Measurements from ENCODE around the gene OR2H2.

The OR2H2 gene

DNA sequence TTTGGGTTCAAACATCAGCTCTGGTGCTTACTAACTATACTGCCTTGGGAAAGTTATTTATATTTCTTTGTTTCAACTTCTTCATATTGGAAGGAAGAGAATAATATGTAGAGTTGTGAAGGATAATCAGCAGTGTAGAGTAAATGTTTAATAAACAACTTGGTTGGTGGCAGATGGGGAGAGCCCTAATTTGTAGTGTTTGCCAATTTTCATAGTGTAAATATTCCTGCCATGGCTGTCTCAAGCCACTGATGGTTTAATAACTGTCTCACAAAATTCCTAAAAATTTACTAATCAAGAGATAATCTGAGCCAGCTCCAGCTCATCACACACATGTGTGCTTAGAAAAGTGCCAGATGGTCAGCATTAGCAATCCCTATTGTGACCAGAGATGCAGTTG is at the start of gene OR2H2:
TSS of gene OR2H2 (plus strand) at position 301 of the 400 bp plus-strand sequence. CDS start 2,824 bp downstream, outside the sequence.
- no peak for DNase-seq

DNA sequence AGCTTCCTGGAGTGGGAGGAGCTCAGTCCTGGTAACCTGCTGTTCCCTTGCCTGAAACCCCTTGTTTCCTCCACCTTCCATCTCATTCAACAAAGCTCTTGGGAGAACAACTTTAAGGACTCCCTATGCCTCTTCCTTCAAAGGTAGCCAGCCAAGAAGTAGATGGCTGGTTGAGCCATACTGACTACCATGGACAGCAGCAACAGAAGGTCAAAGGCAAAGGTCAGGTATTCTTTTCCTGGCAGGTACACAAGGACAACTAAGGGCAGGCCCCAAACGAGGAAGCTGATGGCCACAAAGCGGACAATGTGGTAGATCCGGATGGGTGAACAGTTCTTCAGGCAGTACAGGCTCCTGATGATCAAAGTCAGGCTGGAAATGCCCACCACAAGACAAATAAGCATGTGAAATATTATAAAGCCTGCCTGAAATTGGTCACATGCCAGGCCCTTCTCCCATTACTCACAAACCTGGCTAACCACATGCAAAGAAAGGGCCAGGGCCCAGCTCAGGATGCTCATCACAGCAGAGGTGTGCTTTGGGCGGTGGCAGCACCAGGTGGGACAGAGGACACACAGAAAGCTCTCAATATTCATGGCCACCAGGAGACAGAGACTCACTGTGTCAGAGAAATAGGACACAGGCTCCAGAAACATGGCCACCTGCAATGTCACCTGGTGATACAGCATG is 47.1 kb upstream of the OR2H2 start:
- DNase-seq: no peak

DNA sequence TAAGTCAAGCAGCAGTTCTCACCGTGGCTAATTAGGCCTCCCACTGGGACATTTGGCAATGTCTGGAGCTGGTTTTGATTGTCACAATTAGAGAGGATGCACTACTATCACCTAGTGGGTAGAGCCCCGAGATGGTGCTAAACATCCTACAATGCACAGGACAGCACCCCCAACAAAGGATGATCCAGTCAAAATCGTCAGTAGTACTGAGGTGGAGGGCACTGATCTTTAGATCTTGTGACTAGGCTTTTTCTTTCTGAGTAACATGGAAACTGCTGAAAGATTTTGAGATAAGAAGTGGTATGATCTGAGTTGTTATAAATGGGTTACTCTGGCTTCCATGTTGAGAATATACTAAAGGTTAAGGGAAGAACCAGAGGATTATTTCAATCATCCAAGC is 37.3 kb upstream of the OR2H2 start:
- no peak for DNase-seq

DNA sequence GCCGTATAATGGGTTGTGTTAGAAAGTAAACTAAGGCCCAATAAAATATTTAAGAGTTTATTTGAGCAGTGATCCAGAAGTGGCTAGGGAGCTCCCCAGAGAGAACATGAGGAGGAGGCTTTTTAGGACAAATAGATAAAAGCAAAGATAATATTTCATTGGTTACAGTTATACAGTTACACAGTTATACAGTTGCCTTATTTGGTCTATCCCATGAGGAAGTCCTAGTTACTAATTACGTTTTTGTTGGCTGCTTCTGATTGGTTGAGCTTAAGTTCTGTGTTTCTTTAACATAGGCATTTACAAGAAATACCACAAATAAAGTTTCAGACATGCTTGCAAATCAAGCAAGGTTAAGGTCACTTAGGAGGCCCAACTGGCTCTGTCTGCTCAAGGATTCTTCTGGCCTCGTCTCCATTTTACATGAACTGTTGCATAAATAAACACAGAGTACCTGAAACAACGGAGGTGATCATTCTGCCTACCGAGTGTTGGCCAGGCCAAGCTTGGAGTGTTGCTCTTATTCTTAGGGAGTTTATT is 32.3 kb upstream of the OR2H2 start:
- DNase-seq: no peak

DNA sequence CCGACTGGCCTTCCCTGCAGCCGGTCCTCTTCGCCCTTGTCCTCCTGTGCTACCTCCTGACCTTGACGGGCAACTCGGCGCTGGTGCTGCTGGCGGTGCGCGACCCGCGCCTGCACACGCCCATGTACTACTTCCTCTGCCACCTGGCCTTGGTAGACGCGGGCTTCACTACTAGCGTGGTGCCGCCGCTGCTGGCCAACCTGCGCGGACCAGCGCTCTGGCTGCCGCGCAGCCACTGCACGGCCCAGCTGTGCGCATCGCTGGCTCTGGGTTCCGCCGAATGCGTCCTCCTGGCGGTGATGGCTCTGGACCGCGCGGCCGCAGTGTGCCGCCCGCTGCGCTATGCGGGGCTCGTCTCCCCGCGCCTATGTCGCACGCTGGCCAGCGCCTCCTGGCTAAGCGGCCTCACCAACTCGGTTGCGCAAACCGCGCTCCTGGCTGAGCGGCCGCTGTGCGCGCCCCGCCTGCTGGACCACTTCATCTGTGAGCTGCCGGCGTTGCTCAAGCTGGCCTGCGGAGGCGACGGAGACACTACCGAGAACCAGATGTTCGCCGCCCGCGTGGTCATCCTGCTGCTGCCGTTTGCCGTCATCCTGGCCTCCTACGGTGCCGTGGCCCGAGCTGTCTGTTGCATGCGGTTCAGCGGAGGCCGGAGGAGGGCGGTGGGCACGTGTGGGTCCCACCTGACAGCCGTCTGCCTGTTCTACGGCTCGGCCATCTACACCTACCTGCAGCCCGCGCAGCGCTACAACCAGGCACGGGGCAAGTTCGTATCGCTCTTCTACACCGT is 31.5 kb upstream of the OR2H2 start:
- peak; percentile 62 for DNase-seq

DNA sequence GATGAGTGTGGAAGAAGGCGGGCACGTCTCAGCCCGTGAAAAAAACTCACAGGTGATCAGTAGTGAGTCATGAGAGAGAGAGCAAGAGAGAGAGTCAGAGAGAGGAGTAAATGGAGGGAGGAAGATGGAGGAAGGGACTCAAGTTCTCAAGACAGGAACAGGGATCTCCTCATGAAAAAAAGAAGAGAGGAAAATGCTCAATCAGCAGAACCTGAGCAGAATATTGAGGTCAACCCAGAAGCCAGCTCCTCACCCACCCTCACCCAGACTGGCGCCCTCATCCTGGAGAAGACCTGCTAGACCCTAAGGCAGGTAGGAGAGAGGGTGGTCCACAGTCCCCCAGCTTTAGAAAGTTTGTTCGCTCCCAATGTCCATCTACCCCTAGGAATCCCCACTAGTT is 30.2 kb upstream of the OR2H2 start:
- no peak for DNase-seq

DNA sequence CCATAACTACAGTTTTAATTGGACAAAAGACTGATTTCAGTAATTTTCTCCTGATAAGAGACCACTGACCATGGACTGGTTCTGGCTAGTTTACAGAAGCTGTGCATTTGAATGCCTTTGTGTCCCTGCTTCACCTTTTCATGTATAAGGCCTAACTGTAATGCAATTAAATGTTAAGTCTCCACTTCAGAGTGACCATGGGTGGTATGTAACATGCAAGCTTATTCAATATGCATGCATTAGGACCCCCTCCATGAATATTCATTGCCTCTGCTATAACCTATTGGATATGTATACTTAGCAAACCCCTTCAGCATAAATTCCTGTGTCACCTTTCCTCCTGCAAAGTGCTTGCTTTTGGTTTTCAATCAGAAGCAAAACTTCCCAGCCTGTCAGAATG is 27.6 kb upstream of the OR2H2 start:
- no peak for DNase-seq

DNA sequence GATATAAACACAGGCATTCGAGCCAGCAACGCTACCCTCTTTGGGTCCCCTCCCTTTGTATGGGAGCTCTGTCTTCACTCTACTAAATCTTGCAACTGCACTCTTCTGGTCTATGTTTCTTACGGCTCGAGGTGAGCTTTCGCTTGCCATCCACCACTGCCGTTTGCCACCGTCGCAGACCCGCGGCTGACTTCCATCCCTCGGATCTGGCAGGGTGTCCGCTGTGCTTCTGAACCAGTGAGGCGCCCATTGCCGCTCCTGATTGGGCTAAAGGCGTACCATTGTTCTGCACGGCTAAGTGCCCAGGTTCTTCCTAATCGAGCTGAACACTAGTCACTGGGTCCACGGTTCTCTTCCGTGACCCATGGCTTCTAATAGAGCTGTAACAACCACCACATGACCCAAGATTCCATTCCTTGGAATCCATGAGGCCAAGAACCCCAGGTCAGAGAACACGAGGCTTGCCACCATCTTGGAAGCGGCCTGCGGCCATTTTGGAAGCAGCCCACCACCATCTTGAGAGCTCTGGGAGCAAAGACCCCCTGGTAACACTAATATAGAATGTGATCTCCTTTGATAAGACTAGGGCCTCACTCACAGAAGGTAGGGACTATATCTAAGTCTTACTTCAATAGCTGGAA is 26.4 kb upstream of the OR2H2 start:
- DNase-seq: no peak

DNA sequence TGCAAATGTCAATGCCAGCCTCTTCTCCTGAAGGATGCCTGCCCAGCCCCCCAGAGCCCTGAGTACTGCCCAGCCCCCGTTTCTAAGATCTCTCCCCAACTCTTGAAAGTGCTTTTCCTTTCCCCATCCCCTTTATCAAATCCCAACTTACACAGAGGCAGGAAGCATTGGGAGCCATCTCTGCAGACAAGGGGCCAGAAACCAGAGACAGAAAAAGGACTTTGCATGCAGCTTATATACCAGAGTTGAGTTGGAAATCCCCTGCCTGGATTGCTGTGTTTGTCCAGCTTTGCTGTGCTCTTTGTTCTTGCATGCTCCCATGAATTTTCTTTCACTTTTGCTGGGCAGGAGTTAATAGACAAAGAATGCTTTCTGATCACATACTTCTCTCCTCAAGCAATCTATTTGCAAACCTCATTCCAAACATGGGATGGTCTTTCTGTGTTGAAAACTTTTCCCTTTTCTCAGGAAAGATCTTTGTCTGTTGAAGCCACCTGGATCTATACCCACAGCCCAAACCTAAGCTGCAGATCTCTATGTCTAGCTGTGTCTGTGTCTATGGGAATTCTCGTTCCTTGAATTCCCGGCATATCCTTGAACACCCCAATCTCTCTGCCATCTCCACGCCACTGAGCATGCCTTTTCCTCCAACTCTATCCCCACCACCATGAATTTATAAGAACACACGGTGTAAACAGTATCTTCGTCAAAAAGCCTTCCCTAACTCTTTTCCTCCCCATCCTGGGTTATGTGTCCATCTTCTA is 25.2 kb upstream of the OR2H2 start, which contains the start of gene UBD:
TSS of gene UBD (minus strand) at position 209 of the 764 bp plus-strand sequence. CDS start at position 178, 31 bp downstream.
- DNase-seq: no peak

DNA sequence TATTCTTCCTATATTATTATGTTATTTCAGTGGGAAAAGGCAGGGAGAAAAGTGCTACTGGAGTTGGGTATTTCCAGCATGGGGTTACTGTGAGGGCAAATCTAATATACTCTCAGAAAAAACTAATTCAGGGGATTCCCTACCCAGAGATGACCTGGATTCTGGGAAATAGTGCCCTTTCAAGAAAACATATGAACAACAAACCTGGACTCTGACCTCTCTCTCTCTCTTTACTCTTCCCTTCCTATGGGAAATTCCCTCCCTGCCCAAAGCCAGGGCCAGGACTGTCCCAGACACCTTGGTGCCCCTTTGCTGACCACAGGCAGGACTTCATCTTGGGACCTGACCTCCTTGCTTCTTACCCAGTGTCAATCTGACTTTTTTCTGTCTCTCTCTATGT is 23.8 kb upstream of the OR2H2 start:
- DNase-seq: no peak

DNA sequence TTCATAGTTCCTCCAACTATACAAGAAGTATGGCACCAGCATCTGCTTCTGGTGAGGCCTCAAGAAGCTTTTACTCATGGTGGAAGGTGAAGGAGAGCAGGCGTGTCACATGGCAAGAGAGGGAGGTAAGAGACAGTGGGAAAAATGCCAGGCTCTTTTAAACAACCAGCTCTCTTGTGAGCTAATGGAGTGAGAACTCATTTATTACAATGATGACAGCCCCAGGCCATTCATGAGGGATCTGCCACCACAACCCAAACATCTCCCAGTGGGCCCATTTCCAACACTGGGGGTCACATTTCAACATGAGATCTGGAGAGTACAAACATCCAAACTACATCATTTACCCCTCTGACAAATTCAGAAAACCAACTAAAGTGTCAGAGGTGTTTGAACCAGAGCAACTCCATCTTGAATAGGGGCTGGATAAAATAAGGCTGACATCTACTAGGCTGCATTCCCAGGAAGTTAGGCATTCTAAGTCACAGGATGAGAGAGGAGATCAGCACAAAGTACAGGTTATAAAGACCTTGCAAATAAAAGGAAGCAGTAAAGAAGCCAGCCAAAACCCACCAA is 23.2 kb upstream of the OR2H2 start:
- no peak for DNase-seq

DNA sequence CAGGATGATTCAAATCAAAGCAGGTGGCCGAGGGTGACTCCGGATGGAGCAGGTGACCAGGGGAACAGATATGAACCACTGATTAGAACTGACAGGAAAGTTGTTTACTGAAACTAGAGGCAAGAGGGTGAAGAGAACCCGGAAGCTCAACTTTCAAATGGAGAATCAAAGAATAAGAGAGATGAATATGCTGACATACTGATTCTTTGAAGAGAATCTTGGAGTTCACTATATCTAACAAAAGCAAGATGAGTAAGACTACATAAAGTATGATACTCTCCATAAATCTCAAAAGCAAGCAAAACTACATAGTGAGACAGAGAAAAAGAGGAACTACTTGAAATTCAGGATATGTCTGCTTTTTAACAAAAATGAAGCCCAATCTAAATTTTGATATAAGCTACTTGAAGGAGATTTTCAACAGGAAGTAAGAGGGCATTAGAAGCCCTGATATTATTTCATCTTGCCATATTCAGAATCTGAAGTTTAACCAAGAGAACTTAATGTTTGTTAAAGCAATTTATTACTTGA is 21.4 kb upstream of the OR2H2 start:
- DNase-seq: no peak

DNA sequence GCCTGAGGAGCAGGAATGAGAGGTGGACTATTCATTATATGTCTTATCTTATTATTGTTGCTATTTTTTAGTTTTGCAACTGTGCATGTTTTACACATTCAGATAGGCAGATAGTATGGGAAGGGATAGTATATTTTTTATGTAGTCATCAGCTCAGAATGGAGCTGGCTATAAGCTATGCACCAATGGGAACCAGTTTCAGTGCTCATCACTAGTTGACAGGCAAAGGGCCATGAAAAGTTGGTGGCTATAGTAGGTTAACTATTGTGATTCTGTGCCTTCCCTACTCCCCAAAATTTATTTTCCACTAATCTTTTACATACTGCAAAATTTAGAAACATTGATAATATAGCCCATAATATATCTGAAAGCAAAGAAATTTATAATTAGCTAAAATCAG is 20.0 kb upstream of the OR2H2 start:
- DNase-seq: no peak

DNA sequence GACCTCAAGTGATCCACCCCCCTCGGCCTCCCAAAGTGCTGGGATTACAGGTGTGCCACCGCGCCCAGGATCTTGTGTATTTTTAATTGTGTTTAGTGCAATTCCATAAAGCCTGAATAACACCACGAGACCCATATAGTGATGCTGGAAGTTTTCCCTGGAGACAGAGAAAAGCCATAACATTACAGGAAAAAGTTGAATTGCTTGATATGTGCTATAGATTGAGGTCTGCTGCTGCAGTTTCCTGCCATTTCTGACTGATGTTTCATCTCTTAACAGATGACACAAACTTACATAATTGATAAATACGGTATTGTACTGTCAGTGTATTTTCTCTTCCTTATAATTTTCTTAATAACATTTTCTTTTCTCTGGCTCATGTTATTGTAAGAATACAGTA is 18.1 kb upstream of the OR2H2 start:
- no peak for DNase-seq

DNA sequence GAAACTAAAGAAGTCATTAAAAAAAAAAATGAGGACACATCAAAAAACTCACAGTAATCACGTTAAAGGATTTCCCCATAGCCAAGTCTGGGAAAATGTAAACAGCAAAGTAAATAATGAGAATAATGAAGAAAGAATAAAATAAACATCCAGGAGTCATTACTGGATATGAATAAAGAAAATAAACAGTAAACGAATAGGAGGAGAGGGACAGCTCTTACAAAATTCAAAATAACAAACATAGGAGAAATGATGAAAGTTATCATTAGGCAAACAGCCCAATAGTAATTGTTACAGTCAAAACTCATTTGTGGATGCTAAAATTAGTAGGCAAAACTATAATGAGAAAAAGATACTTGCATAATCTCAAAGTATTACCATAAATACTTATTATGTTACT is 17.4 kb upstream of the OR2H2 start:
- no peak for DNase-seq

DNA sequence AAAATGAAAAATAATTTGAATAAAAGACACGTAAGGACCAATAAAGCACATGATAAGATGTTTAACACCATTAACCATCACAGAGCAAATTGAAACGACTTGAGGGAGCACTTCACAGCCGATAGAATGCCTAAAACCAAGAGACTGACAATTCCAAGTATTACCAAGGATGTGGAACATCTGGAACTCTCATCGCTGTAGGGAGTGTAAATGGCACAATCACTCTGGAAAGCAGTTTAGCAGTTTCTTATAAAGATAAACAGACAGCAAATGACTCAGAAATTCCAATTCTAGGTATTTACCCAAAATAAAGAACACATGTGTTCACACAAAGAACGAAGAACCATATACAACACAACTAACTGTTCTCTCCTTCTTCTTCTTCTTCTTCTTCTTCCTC is 16.9 kb upstream of the OR2H2 start:
- DNase-seq: no peak

DNA sequence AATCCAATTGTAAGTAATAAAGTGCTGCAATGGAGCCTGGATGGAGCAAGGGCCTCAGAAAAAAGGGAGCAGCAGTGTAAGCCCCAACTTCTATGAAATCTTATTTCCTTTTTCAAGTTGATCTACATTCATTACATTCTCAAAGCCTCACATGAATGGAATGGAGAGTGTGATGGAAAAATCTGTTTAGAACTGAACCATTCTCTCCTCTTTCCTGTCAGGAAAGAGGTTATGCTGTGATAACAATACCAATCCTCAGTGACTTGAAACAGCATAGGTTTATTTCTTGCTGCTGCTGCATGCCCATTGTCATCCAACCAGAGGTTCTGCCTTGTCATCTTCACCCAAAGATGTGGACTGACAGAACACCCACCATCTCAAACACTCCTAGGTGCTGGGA is 8.9 kb upstream of the OR2H2 start:
- DNase-seq: no peak

DNA sequence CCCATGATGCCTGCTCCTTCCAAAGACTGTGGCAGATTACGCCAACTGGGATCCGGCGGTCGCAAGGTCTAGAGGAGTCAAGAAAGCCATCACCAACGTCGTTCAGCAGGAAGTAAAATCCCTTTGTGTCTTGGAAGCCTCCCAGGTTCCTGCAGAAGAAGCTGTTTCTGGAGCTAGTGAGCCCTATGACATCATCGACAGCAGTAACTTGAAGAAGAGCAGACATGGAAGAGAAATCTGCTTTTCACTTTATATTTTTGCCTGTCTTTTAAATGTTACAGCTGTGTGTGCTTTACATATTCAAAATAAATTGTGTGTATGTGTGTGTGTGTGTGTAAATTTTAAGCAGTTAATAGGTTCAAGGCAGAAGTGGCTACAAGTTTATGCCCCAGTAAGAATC is 7.4 kb upstream of the OR2H2 start:
- DNase-seq: no peak

DNA sequence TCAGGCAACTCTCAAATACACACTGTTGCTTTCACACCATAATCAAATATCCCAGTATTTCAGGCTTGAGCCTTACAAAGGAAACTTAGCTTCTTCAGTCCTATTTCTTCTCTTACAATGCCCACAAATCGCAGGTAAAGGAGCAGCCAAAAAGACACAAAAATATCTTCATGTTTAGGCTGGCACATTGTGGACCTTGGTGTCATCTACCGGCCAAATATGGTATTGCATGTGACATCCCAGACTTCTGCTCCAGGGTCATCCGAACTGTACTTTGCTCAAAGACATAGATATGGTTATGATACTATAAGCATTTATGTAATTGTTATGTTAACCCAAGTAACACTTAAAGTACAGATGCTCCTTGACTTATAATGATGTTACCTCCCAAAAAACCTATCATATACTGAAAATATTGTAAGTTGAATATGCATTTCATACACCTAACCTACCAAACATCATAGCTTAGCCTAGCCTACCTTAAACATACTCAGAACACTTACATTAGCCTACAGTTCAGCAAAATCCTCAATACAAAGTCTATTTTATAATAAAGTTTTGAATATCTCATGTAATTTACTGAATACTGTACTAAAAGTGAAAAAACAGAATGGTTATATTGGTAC is 4.6 kb downstream of the OR2H2 start:
- DNase-seq: peak; percentile 60

DNA sequence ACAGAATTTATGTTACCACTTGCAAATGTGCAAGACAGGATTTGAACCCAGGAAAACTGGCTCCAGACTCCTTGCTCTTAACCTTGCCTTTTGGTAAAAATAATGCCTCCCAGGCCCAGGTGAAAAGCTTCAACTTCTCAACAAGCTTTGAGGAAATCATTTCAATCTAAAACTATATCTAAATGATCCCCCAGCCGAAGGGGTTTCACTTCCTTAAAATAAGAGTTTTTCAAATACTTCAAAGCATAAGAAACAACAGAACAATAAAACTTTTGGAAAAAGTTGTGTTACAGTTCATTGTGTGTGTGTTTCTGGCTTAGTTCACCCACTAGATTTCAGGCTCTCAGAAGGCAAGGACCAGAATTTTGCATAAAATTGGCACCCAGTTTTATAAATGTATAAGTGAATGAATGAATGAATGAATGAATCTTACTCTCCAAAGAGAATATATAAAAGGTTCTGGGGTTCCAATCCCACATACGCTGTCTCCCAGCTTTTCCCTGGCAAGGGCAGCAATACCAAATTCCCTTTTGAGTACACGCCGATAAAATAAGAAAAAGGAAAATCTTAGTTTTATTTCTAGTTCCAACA is 5.4 kb downstream of the OR2H2 start:
- no peak for DNase-seq

DNA sequence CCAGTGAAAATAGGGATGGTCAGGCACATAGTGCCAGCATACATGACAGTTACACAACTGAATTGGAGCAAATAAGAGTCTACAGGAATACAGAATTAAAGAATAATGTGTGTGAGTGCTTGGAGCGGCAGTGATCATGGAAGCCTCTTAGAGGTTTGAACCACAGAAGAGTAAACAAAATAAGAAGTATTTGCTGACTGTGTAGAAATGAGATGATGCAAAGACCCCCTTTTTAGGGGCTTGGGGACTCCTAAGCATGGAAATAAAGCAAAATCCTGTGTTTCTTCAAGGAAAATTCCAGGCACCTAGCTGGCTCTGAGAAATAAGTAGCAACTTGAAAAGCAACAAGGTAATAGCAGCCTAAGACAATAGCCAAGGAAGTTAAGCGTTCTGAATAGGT is 6.8 kb downstream of the OR2H2 start:
- DNase-seq: no peak

Data from activated CD8-positive, alpha-beta memory T cell treated with anti-CD3 and anti-CD28 coated beads, Interleukin-2, amount 50 U/mL, for 48 hours (primary cell).